DOHH2 (cell line): ENCODE data around the gene LRRC41.

Experiments used
- EZH2phosphoT487 ChIP-seq: fragments of 200-600 bp; sonication (generic); IDR thresholded peaks from 2 replicates; pipeline ENCODE4 v1.6.1; 2017; ENCODE audit warnings: borderline replicate concordance, mild to moderate bottlenecking, antibody characterized with exemption, low read length, moderate library complexity, mixed read lengths
- TF ChIP-seq, protein P1 (sequence below): fragments of 200-600 bp; sonication (generic); IDR thresholded peaks from one replicate; pipeline ENCODE4 v1.5.1; 2014; ENCODE audit warnings: antibody characterized with exemption, mild to moderate bottlenecking, low read depth, low read length; ENCODE audit not compliant: poor library complexity, severe bottlenecking

DNA sequence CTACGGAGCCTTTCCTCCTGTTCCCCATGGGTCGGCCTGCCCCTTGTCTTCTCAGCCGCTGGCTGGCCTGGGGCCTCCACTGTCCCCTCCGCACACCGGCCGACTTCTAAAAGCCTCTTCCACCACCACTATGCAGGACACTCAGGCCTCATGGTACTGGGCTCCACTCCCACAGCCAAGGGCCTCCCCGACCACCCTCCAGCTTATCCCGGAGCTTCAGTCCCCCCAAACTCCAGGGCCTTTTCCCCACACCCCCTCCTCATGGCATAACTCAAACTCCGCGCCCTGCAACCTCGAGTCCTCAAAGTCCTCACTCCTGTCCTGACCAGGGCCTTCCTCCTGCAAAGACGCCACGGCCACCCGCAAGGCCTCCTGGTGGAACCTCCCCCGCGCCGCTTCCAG lies 2.0 kb downstream of the LRRC41 start:
- TF ChIP-seq, protein P1, sequence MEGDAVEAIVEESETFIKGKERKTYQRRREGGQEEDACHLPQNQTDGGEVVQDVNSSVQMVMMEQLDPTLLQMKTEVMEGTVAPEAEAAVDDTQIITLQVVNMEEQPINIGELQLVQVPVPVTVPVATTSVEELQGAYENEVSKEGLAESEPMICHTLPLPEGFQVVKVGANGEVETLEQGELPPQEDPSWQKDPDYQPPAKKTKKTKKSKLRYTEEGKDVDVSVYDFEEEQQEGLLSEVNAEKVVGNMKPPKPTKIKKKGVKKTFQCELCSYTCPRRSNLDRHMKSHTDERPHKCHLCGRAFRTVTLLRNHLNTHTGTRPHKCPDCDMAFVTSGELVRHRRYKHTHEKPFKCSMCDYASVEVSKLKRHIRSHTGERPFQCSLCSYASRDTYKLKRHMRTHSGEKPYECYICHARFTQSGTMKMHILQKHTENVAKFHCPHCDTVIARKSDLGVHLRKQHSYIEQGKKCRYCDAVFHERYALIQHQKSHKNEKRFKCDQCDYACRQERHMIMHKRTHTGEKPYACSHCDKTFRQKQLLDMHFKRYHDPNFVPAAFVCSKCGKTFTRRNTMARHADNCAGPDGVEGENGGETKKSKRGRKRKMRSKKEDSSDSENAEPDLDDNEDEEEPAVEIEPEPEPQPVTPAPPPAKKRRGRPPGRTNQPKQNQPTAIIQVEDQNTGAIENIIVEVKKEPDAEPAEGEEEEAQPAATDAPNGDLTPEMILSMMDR = no peak
- TF ChIP-seq EZH2phosphoT487 = no peak
